ENCODE results near the gene NLK. TPM values are rescaled to one million over a fixed set of nuclear protein-coding genes. Genes with fewer than 3 reads are reported as not detected.
"Not testable (repeated sequence)": the region's sequence is repeated elsewhere in the genome, so short reads cannot be mapped to it uniquely, and the experiment has no call there.

The NLK gene
- total RNA-seq, 1 donor from 2014 or later, result 17.5 TPM

- Mint-ChIP-seq H3K9me3 (ENCODE audit: unreplicated experiment) (no peaks in the 10 kb centered on the region), H3K36me3 (ENCODE audit: unreplicated experiment) (peaks cover 19% of the 10 kb centered on the region), H3K27me3 (ENCODE audit: unreplicated experiment) (no peaks in the 10 kb centered on the region), H3K4me3 (ENCODE audit: unreplicated experiment) (no peak overlapping the region), H3K4me1 (ENCODE audit: unreplicated experiment) (peaks cover 17% of the 10 kb centered on the region), H3K27ac (ENCODE audit: unreplicated experiment) (no peak overlapping the region)
- TF ChIP-seq, protein P1, sequence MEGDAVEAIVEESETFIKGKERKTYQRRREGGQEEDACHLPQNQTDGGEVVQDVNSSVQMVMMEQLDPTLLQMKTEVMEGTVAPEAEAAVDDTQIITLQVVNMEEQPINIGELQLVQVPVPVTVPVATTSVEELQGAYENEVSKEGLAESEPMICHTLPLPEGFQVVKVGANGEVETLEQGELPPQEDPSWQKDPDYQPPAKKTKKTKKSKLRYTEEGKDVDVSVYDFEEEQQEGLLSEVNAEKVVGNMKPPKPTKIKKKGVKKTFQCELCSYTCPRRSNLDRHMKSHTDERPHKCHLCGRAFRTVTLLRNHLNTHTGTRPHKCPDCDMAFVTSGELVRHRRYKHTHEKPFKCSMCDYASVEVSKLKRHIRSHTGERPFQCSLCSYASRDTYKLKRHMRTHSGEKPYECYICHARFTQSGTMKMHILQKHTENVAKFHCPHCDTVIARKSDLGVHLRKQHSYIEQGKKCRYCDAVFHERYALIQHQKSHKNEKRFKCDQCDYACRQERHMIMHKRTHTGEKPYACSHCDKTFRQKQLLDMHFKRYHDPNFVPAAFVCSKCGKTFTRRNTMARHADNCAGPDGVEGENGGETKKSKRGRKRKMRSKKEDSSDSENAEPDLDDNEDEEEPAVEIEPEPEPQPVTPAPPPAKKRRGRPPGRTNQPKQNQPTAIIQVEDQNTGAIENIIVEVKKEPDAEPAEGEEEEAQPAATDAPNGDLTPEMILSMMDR (IDR thresholded peaks at IDR 0.05), result no peak
- no peak for DNase-seq (ENCODE audit: extremely low spot score, unreplicated experiment)
These were observed 102.9 kb downstream of the NLK start for GRCh38 chr17:28145348-28145747.

DNA sequence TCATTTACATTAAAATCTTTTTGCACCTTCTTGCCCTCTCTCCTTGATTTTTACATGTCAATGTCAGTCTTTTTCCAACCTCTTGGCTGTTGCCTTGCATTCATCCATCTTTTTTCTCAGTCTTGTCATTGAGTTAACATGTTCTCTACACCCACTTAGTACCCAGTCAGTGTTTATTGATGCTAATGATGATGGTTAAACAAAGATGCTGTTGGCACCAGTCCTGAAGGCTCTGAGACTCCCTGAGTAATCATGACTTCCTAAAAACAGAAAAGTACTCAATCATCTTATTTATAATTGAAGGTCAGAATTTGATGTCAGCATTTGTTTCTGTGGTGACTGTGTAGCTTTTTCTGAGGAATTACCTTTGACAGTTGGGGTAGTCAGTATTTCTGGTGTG, 104.5 kb downstream of the NLK start:
- no peak for DNase-seq (ENCODE audit: extremely low spot score, unreplicated experiment)
- no peaks in the 10 kb centered on the region for H3K27me3 Mint-ChIP-seq (ENCODE audit: unreplicated experiment)

GRCh38 chr17:28151001-28151400, 108.5 kb downstream of the NLK start:
- H3K9me3 Mint-ChIP-seq (ENCODE audit: unreplicated experiment), result no peaks in the 10 kb centered on the region
- TF ChIP-seq, protein P1 (IDR thresholded peaks at IDR 0.05), result no peak
- peaks cover 7% of the 10 kb centered on the region for H3K36me3 Mint-ChIP-seq (ENCODE audit: unreplicated experiment)
- H3K27ac Mint-ChIP-seq (ENCODE audit: unreplicated experiment), result no peak overlapping the region
- H3K4me1 Mint-ChIP-seq (ENCODE audit: unreplicated experiment), result peaks cover 5% of the 10 kb centered on the region
- DNase-seq (ENCODE audit: extremely low spot score, unreplicated experiment), result no peak
- no peaks in the 10 kb centered on the region for H3K27me3 Mint-ChIP-seq (ENCODE audit: unreplicated experiment)
- no peak overlapping the region for H3K4me3 Mint-ChIP-seq (ENCODE audit: unreplicated experiment)

More for the DNA sequence above, 104.5 kb downstream of the NLK start:
- H3K27ac Mint-ChIP-seq (ENCODE audit: unreplicated experiment), result no peak overlapping the region
- H3K9me3 Mint-ChIP-seq (ENCODE audit: unreplicated experiment), result no peaks in the 10 kb centered on the region
- H3K4me1 Mint-ChIP-seq (ENCODE audit: unreplicated experiment), result peaks cover 17% of the 10 kb centered on the region
- no peak overlapping the region for H3K4me3 Mint-ChIP-seq (ENCODE audit: unreplicated experiment)
- peaks cover 19% of the 10 kb centered on the region for H3K36me3 Mint-ChIP-seq (ENCODE audit: unreplicated experiment)
- TF ChIP-seq, protein P1 (IDR thresholded peaks at IDR 0.05), result no peak

DNA sequence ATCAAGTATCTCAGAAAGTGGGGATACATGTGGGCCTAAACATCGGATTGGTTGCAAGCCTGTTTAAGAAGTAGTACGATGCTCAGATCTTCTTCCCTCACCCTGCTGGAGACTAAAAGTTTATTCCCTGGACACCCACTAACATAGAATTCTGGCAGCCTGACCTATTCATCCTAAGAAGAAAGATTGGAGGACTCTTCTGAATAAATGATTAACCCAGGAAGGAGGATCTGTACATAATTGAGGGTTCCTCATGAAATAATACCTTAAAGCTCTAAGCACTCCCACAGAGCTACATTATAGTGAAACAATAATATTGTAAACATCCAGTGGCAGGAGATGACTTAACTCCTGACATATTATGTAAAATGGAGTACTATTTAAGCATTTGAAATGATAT, 111.7 kb downstream of the NLK start:
- H3K4me3 Mint-ChIP-seq (ENCODE audit: unreplicated experiment), result no peak overlapping the region
- no peaks in the 10 kb centered on the region for H3K27me3 Mint-ChIP-seq (ENCODE audit: unreplicated experiment)
- DNase-seq (ENCODE audit: extremely low spot score, unreplicated experiment), result no peak
- peaks cover 4% of the 10 kb centered on the region for H3K36me3 Mint-ChIP-seq (ENCODE audit: unreplicated experiment)
- TF ChIP-seq, protein P1 (IDR thresholded peaks at IDR 0.05), result no peak
- H3K9me3 Mint-ChIP-seq (ENCODE audit: unreplicated experiment), result no peaks in the 10 kb centered on the region
- no peaks in the 10 kb centered on the region for H3K4me1 Mint-ChIP-seq (ENCODE audit: unreplicated experiment)
- H3K27ac Mint-ChIP-seq (ENCODE audit: unreplicated experiment), result no peak overlapping the region

DNA sequence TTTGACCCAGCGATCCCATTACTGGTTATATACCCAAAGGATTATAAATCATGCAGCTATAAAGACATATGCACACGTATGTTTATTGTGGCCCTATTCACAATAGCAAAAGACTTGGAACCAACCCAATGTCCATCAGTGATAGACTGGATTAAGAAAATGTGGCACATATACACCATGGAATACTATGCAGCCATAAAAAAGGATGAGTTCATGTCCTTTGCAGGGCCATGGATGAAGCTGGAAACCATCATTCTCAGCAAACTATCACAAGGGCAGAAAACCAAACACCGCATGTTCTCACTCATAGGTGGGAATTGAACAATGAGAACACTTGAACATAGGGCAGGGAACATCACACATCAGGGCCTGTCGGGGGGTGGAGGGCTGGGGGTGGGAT, 112.9 kb downstream of the NLK start:
- H3K4me3 Mint-ChIP-seq (ENCODE audit: unreplicated experiment); H3K27ac Mint-ChIP-seq (ENCODE audit: unreplicated experiment); H3K36me3 Mint-ChIP-seq (ENCODE audit: unreplicated experiment); H3K27me3 Mint-ChIP-seq (ENCODE audit: unreplicated experiment); H3K4me1 Mint-ChIP-seq (ENCODE audit: unreplicated experiment); DNase-seq (ENCODE audit: extremely low spot score, unreplicated experiment); H3K9me3 Mint-ChIP-seq (ENCODE audit: unreplicated experiment): not testable (repeated sequence)

GRCh38 chr17:28159004-28159403, 116.5 kb downstream of the NLK start:
- DNase-seq (ENCODE audit: extremely low spot score, unreplicated experiment), result no peak
- TF ChIP-seq, protein P1 (IDR thresholded peaks at IDR 0.05), result no peak
- Mint-ChIP-seq H3K4me3 (ENCODE audit: unreplicated experiment) (no peak overlapping the region), H3K9me3 (ENCODE audit: unreplicated experiment) (no peaks in the 10 kb centered on the region), H3K27me3 (ENCODE audit: unreplicated experiment) (no peaks in the 10 kb centered on the region), H3K4me1 (ENCODE audit: unreplicated experiment) (no peaks in the 10 kb centered on the region), H3K27ac (ENCODE audit: unreplicated experiment) (no peak overlapping the region), H3K36me3 (ENCODE audit: unreplicated experiment) (peaks cover 4% of the 10 kb centered on the region)
